Smooth muscle cell of the brain vasculature (primary cell): ENCODE results near the gene PAX5.

Experiments
- DNase-seq: peaks from one replicate; pipeline ENCODE4 v3.0.0-alpha.2; 2012; ENCODE audit warnings: low read depth, low spot score

The PAX5 gene

DNA sequence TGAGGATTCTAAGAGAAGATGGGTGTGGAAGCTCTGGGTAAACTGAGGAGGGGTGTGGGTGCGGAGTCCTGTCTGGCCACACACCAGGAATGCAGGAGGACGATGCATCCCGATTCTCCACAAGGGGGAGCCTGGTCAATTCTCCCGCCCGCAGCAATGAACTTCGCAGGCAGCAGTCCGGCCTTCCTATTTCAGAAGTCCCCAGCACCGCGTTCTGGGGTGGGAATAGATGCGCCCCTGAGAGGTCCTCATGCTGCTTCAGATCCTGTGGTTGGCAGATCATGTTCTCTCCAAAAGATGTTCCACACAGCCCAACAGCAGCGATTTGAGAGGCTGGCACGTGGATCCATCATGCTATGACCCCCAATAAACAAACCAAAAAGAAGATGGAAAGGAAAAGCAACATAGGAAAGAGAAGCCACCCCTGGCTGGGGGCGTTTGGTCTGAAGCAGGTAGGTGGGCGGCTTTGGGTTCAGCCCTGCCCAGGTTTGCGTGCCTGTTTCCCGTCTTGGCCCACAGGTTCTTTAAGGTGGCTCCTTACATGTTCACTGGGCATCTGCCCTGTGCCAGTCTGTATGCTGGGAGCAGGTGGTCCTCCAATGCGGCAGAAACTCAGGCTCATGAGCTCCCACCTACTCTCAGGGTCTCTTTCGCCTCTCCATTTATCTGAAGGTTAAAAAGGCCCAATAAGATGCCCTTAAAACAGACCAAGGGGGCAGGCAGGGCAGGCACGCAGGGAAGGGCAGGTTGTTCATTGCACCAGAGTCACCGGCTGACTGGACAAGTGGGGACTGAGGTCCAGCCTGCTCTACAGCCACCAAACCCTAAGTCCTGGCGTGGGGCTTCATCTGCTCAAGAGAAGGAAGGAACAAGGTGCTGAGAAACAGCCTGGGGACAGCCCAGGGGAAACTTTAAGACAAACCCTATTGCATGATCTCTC, 171.6 kb downstream of the PAX5 start:
- no peak for DNase-seq

DNA sequence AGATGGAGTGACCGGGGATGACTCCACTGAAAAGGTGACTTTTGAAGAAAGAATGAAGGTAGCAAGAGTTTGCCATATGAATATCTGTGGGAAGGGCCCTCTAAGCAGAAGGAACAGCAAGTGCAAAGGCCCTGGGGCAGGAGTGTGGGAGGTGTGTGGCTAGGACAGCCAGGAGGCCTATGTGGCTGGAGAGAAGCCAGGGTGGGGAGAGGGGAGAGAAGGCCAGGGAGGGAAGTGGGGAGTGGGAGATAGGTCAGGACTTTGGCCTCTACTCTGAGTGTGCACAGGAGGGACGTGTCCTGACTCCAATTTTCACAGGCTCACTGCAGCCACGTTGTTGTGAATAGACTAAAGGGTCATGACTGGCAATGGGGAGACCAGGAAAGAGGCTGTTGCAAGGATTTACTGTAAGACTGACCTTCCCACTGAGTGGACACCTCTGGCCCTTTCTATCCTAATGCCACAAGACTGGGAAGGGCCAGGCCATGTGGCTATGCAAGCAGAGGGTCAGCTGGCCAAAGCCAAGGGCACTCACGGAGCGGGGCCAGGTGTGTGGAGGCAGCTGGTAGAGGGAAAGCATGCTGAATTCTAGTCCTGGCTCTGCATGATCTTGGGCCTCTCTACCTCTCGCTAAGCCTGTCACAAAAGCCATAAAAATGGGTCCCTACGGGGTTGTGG, 172.4 kb downstream of the PAX5 start:
- no peak for DNase-seq

GRCh38 chr9:36858805-36859375, 175.2 kb downstream of the PAX5 start:
- no peak for DNase-seq

DNA sequence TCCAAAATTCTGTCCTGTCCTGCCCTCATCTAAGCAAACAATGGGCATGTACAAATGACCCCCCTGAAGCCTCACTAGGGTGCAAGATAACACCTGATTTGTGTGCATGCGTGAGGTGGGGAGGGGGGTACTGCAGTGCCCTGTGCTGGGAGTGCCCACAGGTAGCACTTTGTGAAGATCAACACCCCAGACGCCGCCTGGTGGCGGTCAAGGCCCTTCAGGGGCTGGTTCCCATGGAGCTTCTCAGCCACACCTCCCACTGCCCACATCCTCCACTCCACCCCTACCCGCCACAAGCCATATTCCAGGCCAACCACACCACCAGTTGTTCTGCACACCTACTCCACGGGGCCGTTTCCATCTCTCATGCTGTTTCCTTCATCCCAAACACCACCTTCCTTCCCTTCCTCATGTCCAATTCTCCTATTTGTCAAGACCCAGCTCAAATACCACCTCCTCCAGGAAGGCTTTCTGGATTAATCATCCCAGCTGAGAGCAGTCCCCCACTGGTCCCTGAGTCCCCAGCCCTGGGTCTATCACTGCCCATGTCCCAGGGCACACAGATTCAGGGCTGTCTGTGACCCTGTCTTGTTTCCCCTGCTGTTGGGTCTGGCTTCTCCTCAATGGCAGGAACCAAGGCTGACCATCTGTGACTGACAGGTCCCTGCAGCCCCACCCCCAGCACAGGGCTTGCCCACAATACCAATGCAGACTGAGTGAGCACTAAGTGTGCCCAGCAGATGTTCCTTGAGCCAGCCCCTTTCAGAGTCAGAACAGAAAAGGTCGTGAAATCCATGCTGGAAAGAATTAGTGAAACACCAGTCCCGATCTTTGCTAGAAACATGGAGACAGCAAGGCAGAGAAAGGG, 178.4 kb downstream of the PAX5 start:
- no peak for DNase-seq

DNA sequence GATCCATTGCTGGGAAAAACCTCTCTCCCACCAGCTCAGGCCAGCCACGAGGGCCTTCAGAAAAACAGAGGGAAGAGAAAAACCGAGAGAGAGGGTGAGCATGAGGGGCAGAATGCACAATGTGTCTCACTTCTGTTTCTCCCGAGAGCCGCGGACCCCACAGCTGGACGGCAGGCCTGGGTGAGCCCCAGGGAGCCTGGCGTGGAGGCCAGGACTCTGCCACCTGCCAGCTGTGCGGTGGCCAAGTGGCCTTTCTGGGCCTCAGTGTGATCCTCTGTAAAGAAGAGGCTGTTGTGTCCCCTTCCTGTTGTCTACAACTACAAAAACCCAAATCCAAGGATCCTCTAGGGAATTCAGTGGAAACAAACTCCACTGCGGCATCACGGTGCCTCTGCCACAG, 179.3 kb downstream of the PAX5 start:
- no peak for DNase-seq

- DNase-seq = no peak
Measured at GRCh38 chr9:36854034-36854433, 180.0 kb downstream of the PAX5 start.

DNA sequence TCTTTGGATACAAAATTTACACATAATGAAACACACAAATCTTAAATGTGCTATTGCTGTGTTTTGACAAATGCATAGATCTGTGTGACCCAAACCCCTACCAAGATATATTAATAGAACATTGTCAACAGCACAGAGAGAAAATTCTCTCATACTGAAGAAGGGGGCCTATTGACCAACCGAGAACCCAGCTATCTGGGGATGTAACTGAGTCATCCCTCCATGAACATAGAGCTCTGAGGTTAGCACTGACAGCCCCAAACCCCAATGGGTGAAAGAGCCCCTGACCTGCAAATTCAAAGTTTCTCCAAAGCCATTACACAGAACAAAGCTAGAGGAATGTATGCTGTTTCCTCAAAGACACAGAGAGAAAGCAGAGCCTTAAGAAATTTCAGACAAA, 180.8 kb downstream of the PAX5 start:
- no peak for DNase-seq

GRCh38 chr9:36849943-36850342, 184.1 kb downstream of the PAX5 start:
- no peak for DNase-seq

GRCh38 chr9:36848946-36849345, 185.1 kb downstream of the PAX5 start:
- no peak for DNase-seq

DNA sequence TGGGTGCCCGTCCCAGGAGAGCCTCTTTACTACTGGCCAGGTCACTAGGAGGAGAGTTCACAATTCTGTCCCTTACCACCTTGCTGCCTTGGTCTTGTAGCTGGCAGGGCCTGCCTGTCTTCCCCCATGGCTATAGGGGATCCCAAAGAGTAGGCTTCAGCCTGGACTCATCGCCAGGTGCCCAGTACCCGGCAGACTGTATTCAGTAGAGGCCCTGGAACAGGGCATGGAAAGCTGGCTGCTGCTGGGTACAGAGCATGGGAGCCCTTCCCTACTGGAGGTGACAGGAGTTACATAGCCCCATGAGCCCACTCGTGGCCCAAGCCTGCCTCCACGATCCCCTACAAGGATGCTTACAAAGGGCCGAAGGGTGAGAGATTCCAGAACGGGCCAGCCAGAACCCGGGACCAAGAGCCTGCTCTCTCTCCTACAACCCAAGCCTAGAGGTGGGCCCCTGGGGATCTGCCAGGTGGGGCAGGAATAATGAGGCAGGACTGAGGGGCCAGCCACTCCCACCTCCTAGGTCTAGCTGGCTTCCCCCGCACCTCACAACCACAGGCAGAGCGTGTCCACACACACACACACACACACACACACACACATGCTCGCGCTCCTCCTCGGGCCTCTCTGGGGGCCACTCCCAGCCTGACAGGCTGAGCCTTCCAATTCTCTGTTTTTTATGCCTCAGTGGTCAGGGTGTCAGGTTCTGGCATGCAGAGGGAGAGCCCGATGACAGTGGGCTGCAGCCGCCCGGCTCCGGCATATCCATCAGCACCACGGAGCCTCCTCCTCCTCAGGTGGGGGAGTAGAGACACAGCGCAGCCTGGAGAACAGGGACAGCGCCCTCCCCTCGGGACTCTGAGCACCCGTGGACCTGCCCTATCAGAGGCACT, 186.0 kb downstream of the PAX5 start:
- DNase-seq = no peak

- DNase-seq = no peak
Measured at GRCh38 chr9:36846621-36847020, 187.4 kb downstream of the PAX5 start.

DNA sequence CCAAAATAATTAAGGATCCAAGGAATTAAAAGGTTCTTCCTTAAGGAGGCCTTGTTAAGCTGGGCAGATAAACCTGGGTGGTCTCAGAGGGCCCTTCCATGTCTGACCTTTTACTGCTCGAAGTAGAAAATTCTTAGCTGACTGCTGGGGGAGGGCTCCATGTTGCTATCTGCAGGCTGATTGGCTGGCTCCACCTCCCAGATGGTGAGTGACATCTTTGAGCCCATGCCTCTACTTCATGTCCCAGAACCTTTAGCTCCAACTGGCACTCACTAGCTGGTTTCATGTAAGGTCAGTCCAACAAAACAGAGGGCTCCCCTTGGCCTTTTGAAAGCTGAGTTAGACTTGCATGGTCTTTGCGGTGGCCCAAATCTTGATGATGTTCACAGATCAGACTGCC, 188.2 kb downstream of the PAX5 start:
- no peak for DNase-seq

DNA sequence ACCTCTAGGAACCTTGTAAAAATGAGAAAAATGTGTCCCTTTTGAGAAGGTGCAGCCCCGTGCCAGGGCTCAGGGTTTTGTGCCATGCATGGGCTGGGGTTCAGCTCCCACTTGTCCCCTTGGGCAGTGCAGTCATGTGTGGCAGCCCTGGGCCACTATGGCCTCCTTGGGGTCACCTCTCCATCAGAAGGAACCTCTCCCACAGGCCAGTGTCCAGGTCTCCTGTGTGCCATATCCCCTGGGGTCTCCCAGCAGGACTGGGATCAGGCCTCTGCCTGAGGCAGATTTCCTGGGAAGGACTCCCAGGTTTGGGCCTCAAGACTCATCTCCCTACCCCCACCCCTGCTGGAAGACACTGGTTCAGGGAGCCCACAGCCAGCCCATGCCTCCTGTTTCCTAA, 189.1 kb downstream of the PAX5 start:
- DNase-seq = no peak

- no peak for DNase-seq
Measured at GRCh38 chr9:36843964-36844363, 190.1 kb downstream of the PAX5 start.

GRCh38 chr9:36842560-36843530, 191.2 kb downstream of the PAX5 start:
- no peak for DNase-seq

GRCh38 chr9:36840898-36841536, 193.1 kb downstream of the PAX5 start:
- DNase-seq = no peak

- no peak for DNase-seq
Measured at GRCh38 chr9:36839131-36839885, 194.8 kb downstream of the PAX5 start.
